NCI-H345 treated with DMSO at 0.1 percent for 48 hours (cell line): ENCODE results near the gene ALX4.

Experiments
- DNase-seq: peaks from one replicate; lab custom pipeline; 2025; ENCODE audit not compliant: unreplicated experiment; lab: John Stamatoyannopoulos, UW

ALX4 gene

DNA sequence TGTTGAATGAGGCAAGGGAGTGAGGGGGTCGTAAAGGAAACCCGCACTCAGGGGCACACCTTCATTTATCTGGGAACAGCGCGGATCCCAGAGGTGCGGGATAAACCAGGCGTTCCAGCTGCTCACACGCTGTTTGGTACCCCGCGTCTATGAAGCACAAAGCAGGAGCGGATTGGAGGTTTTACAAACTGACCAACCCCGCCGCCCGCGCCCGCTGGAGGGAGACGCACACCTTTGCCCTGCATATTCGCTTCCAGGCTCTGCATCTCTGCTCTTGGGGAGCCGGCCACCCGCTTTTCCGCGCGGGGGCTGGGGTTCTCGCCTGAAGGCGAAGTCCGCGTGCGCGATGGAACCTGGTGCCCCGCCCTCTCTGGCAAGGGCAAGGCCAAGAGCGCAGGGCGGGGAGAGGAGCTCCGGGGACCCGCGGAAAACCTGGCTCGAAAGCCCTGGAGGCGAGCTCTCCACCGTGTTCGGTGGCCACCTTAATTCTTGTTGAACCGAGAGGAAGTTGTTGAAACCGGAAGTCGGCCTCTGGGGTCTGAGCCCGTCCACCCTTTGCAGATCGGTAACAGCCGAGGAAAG, 6.8 kb upstream of the ALX4 start:
- DNase-seq, result peak; percentile 55

DNA sequence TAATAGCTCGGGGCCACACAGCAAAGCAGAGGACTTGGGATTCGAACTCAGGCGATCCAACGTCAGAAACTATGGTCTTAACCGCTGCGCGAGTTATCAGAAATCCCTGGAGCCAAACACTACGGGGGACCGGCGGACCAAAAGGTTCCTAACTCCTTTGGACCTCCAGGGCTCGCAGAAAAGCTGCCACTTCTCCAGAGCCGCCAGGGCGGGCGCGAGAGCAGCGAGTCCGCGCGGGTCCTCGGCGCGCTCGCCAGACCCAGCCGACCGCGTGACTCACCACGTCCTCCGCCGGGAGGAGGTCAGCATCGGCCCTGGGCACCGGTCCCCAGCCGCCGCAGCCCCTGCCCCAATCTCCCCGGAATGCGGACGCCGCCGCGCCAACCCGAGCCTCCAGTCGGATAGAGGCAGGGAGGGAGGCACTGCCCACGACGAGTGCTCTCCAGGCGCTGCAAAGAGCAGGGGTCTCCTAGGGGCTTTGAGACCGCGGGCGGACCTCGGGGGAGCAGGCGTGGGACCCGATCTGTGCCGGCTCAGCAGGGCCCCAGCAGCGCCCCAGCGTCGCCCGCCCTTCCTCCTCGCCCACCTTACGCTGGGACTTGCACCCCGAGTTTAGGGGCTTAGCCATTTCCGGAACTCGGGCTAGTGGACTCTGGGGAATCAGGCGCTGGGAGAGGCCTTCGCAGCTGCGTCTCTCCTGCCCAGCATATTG, 6.2 kb upstream of the ALX4 start:
- DNase-seq, result no peak

DNA sequence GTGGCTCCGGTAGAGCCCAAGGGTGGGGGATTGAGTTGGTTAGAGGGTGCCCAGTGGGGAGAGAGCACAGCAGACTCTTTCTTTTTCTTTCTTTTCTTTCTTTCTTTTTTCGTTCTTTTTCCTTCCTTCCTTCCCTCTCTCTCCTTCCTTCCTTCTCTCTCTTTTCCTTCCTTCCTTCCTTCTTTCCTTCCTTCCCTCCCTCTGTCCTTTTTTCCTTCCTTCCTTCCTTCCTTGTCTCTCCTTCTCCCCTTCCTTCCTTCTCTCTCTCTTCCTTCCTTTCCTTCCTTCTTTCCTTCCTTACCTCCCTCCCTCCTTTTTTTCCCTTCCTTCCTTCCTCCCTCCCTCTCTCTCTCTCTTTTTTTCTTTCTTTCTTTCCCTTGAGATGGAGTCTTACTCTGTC, 4.8 kb upstream of the ALX4 start:
- no peak for DNase-seq

DNA sequence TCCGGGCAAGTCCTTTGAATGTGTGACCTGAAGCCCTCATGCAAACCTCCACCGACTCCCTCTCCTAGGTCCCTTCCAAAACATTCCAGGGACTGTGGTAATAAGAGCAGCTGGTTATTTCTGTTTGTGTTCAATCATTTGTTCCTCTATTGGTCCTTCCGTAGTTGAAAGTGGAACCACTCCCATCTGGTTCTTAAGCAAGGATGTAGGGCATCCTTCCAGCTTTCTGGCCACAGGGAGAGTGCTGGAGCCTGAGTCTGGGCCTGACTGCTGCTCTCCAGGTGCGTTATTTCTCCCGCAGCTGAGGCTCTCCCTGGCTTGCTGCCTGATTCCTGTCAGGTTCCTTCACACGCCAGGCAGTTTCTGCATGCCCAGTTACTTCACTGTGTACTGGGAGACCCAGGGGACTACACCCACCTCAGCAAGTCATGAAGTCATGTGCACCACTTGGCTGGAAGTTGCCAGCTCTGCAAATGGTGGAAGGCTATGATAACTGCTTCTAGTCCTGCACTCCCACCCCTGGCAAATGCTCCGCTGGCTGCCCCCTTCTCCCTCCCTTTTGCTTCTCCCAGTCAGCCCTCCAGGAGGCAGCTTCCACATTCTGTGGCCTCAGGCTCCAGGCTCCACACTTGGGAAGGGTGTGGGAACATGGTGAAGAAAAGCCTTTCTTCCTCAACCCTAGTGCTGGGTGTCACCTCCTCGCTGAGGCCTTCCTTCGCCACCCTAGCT, 4.0 kb upstream of the ALX4 start:
- DNase-seq, result no peak

DNA sequence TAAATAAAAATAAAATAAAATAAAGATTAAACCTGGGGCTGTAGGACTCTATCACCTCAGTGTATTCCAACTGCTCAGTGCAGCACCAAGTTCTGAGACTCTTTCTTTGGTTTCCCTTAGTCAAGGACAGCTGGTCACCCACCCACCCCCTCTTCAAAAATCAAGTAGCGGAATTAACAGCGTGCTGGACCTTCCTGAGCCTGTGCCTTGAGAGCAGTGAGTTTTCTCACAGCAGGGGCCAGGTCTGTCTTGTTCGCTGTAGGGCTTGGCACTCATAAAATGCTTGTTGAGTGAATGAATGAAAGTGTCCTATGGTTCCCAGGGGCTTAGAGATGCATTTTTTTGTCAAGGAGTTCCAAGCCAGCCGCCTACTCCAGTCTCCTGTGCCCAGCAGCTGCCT, 2.9 kb upstream of the ALX4 start:
- no peak for DNase-seq

DNA sequence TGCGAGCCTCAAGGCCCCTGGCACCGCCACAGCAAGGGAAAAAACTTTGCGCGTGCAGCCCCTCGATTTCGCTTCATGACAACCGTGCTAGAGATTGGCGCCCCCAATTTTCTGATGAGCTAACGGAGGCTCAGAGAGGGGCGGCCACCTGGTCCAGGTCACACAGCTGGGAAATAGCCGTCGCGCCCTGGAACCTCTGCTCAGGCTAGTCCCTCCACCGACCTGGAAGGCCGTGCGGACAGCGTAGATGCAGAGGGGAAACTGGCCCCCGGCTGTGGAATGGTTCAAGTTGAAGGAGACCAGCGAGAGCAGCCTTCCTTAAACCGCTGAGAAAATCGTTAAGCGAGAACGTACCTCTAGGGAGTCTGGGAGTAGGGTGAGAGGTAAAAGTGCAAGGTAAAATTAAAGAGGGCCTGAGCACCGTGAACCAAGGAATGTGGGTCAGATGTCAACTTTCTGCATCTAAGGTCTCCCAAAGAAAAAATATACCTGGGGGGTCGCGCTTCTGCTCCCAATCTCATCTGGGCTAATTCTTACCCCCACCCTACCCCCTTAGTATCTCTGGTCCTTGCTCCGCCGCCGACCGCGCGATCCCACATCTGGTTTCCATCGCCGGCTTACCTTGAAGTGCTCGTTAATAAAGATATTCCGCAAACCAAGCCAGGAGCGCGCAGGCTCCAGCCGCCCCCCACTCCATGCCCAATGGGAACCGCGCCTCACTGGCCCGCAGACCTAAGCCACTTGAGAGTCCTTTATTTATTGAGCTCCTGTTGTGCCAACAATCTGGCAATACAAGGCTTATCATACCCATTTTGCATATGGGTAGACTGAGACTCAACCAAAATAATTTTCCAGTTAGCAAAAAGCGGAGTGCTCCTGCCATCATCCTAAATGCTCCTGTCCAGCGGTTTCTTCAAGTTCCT, 1.7 kb upstream of the ALX4 start:
- DNase-seq, result no peak

DNA sequence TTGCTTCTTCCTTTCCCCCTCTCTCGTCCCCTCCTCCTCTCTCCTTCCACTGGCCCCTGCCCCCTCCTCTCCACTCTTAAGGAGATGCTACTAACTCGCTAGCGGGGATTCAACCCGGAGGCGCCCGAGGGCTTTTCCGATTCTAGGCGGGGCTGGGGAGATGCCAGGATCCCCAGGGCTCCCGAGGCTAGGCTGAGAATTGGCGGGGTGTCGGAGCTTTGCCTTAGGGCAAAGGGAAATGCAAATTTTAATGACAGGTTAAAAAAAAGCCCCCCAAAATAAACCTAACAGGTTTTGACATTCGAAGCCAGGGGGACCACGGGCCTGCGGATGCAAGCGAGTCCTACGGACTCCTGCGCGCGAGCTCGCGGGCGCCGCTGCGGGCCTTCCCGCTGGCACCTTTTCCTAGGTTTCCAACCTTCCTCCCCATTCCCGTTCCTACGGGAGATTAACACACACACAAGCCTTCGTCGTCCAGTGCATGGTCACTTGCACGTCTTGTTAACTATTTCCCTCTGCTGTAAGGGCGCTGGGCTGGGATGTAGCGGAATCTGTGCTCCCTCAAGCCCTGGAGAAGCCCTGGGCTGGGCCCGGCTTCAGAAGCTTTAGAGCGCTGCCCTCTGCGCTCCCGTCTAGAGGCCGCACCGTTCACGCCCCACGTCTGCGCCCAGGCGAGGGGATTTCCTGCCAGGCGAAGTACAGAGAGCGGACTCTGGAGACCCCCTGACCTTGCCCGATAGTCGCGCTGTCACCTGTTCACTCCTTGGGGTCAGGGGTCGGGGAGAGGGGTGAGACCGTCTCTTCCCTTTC, 729 bp upstream of the ALX4 start:
- DNase-seq, result no peak

DNA sequence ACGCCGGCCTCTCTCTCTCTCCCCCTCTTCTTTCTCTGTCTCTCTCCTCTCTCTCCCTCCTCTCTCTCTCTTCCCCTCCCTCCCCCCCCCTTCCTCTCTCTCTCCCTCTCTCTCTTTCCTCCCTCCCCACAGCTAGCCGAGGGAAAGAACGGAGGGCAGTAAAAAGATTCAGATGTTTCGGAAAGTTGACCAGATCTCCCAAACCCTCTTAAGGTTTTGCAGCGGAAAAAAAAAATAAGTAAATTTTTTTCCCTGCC, 195 bp upstream of the ALX4 start:
- DNase-seq, result no peak

DNA sequence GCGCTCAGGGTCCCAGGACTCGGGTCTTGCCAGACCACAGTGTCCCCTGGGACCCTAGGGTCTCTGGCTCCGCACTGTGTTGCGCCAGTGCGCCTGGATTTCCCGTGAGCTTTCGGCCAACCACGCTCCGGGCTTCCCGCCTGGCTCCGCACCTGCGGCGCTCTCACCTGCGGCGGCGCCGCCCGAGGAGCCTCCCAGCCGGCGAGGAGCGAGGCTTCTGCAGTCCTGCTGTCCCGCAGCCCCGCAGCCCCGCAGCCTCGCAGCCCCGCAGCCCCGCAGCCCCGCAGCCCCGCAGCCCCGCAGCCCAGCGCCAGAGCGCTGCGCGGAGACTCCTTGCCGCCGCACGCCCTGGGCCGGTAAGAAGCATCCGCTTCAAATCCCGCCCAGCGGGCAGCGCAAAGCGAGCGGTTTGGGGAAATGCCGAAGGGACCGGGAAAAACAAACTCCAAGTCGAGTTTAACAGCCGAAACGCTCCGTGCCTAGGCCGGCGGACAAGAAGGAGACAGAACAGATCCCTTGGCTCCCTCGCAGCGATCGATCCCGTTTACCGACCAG, 939 bp downstream of the ALX4 start:
- no peak for DNase-seq

DNA sequence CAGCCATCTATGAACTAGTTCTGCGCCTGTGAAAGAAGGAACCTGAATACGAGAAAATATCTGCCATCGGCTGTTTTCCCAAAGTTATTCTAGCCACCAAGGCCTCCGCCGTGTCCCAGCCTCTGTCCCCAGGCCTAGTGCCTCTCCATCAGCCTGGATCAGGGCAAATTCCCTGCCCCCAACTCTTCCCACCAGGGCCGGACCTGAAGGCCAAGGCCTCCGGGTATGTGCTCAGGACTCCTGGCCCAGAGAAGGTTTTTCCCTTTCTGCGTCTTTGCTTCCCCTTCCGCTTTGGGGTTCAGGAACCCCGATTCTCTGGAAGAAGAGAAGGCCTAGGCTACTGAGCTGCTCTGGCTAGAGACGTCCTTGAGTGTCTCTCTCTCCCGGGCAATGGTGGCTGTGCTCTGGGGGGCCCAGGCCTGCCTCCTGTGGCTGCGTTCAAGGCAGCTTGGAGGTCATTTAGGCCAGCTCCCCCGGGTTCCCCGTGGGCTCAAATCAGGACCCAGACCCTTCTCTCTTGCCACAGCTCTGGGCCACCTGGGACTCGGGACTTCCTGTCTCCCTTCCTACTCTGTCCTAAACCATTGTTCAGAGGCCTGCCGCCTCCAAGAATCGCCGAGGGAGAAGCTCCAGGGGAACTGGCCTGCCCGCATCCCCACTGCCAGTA, 1.6 kb downstream of the ALX4 start:
- DNase-seq, result no peak

DNA sequence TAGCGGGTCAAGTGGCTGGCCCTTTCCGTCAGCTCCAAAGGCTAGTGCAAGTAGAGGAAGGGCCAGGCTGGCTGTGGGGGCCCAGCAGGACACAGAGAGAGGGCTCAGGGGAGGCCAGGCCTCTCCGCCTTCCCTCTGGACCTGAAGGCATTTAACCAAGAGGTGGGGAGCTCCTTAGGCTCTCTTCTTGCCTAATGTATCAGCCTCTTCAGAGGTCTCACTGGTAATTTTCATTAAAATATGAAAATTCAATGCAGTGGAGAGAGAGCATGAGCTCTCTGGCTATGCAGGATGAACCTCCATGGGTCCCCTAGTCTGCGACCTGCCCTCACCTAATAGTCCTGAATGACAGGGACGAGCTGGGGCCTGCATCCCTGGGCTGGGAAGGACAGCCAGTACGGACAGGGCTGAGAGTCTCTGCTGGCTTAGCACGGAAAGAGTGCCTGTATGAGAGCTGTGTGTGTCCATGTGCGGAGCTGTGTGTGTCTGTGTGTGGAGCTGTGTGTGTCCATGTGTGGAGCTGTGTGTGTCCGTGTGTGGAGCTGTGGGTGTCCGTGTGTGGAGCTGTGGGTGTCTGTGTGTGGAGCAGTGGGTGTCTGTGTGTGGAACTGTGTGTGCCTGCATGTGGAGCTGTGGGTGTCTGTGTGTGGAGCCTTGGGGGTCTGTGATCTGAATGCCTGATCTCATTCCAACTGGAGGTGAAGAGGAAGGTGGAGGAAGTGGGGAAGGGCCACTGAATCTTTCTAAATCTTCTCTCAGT, 2.4 kb downstream of the ALX4 start:
- no peak for DNase-seq

DNA sequence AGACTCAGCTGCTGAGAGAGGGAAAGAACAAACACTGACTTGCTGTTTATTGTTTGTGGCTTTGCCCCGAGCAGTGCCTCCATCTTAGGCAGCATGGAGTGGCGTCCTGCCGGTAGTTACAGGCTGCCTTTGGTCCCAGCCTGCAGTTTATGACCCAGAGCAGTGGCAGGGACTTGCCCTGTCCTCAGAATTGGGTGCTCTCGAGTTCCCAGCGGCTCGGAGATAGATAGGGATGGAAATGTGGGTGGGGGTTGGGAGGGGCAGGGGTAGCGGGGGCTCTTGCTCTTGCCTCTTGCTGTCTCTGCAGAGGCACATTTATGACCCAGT, 3.1 kb downstream of the ALX4 start:
- no peak for DNase-seq

DNA sequence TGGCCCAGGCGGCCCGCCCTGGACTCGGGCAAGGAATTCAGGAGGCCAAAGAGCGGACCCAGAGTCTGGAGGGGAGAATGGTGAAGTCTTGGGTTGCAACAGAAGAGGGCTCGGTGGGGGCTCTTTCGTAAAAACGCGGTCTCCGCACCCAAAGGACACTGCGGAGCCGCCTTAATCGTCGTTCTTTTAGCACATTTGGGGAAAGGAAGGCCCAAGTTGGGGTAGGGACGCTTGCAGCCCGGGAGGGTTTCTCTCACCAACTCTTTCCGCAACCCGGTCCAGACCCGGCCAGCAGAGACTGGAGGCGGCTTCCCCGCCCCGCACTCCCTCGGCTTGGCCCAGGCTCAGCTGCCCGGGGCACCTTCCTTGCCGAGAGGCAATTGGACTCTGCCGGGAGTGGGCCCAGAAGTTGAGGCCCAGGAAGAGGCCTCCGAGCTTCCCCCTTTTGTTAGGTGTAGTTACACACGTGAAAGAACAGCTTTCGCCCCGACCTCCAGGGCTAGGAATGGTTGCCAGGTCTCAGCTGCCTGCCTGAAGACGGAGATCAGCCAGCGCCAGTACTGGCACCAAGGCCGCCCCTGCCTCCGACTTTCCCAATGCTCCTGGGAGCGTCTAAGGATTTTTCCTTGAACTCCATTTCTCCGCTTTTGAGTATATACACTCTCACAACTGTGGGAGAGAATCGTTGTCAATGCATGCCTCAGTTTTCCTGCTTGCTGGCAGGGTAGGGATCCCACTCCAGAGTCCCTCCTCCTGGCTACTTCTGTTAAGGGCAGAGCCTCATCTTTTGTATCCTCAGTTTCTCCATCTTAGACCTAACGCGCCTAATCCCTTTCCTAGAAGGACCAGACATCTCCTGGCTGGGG, 3.7 kb downstream of the ALX4 start:
- no peak for DNase-seq

DNA sequence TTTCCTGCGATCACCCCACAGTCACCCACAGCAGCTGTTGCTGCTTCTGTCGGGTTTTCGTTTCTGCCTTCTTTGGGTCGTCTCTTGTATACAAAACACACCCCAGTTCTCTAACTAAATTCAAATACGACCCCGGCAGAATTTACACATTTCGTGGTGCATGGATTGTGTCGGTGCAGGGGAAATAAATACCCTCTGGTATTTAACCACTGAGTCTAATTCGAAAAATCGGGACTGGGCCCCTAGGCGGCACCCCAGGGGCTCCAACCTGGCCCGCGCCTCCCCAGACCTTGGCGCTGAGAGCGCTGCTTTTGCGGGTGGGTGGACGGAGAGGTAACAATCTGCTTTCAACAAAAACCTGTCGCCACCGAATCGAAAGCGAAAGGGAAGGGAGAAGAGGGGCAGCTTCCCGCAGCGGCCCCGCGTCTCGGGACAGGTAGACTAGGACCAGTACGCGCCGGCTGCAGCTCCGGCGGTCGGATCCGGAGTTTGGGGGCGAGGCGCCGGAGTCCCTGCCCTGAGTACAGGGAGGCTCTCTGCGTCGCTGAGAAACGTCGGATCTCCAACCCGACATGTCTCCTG, 4.4 kb downstream of the ALX4 start:
- no peak for DNase-seq

DNA sequence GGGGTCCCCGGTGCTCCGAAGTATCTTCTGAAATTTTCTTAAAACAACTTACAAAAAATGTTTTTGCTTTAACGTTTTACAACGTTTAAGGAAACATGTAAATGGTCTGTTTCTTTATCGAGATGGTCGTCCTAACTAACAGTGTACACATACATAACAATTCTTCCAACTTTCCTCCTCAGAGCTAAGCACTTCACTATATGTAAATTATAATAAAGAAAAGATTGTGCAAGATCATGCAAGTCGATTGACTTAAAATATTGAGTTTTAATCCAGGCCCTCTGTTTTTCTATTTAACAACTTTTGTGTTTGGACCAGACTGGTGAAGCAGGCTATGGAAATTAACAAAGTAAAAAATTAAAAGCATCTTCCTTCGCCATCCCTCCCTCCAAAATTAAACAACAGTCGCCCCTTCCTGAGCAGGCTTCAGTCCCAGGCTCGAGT, 4.9 kb downstream of the ALX4 start:
- DNase-seq, result no peak

DNA sequence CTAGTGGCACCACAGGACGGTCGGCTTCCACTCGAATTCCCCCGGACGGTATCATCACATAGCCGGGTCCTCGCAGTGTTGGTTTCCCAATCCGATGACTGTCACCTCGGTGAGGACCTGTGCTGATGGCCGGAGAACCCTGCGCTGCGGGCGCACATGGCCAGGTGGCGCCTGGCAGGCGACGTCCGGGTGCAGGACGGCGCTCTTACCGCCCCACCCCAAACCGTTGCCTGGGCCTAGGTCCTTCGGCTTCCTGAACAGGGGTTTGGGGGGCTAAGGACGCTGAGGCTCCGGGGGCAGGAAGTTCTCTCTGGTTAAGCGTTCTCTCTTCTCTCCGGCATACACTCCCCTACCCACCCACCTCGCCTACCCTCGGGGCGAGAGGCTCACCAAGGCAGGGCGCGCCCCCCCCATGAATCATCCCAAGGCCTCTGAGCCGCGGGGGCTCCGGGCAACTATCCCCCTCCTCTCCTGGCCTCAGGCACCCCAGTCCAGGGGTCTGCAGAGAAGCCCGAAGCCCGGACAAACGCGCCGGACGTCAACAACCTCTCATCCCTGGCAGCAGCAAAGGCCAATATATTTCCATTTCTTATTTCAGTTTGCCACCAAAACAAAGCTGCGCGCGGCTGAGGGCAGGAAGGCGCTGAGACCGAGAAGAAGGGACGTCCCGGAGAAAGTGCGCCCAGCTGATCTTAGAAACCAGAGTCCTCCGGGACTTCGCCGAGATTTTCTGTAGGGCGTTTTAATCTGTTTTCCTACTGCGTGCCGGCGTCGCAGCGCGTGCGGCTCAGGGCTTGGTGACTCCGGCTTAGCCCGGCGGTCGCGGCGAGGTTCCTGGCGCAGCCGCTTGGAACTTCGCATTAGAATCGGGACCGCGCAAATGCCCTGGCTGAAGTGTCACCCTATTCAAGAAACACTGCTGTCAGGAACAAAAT, 5.6 kb downstream of the ALX4 start:
- no peak for DNase-seq

DNA sequence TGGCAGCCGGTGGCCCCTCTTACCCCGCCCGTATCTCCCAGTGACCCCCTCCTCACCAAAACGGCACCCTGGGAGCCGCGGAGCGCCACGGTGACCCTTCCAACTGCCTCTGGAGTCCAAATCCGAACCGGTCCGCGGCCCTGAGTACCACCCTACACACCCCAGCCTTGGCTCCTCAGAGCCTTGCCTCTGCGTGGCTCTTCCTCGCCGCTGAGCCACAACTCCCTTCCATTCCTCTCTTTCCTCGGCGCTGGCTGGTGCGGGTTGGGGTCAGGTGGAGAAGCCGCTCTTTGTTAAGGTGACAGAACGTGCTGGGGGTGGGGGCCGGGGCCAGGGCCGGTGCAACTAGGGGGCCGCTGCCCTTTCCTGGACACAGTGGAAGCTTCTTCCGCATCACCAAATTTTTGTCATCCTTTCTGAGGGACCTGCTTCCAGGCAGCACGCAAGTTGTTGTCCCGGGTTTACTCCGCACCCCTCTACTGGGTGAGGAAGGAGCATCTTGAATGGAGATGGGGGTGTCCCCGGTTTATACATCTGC, 6.5 kb downstream of the ALX4 start:
- no peak for DNase-seq
